ENCODE measurements around the gene ARRDC5.
"Not testable (repeated sequence)": the region's sequence is repeated elsewhere in the genome, so short reads cannot be mapped to it uniquely, and the experiment has no call there.

The ARRDC5 gene

DNA sequence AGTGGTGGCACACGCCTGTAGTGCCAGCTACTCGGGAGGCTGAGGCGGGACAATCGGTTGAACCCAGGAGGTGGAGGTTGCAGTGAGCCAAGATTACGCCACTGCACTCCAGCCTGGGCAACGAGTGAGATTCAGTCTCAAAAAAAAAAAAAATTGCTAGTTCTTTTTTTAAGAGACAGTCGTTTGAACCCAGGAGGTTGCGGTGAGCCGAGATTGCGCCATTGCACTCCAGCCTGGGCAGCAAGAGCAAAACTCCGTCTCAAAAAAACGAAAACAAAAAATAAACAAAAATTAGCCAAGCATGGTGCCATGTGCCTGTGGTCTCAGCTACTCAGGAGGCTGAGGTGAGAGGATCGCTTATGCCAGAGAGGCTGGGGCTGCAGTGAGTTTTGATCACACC, 1.8 kb downstream of the ARRDC5 start:
- not testable (repeated sequence) for H3K36me3 ChIP-seq (ENCODE audit: insufficient read depth, low read length); H3K4me1 ChIP-seq (ENCODE audit: insufficient read depth, low read length); H3K9me3 ChIP-seq (ENCODE audit: control insufficient read depth, insufficient read depth, low read length); H3K9ac ChIP-seq (ENCODE audit: low read depth, low read length)

DNA sequence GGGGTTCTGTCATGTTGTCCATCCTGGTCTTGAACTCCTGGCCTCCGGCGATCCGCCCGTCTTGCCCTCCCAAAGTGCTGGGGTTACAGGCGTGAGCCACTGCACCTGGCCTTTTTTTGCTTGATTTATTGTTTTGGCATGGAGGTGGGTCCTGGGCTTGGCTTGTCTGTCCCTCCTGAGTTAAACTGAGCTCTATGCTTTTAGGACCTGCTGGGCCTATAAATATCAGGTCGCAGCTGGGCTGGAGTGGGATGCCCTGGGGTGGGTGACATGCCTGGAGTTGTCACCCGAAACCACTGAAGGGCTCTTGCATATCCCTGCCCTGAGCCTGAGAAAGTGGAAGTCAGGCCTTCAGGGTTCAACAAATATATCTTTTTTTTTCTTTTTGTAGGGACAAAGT, 5.5 kb downstream of the ARRDC5 start:
- Histone ChIP-seq H3K9ac (ENCODE audit: low read depth, low read length) (no peak overlapping the region), H3K4me1 (ENCODE audit: insufficient read depth, low read length) (no peaks in the 10 kb centered on the region), H3K9me3 (ENCODE audit: control insufficient read depth, insufficient read depth, low read length) (no peaks in the 10 kb centered on the region), H3K36me3 (ENCODE audit: insufficient read depth, low read length) (no peaks in the 10 kb centered on the region)

DNA sequence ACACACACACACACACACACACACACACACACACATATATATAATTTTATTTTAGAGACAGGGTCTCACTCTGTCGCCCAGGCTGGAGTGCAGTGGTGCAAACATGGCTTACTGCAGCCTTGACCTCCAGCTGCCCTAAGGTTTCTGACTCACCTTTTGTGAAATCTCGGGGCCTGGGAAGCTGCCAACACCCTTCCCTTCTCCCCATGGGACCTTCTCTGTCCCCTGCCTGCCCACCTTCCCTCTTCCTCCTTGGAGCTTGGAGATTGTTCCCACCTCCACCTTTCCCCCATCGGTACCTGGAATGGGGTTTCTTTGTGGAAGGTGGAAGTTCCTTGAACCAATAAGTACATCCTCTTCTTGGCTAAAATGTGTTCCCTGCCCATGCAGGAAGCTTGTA, 6.3 kb downstream of the ARRDC5 start:
- H3K36me3 ChIP-seq (ENCODE audit: insufficient read depth, low read length), result no peaks in the 10 kb centered on the region
- no peaks in the 10 kb centered on the region for H3K4me1 ChIP-seq (ENCODE audit: insufficient read depth, low read length)
- H3K9ac ChIP-seq (ENCODE audit: low read depth, low read length), result no peak overlapping the region
- H3K9me3 ChIP-seq (ENCODE audit: control insufficient read depth, insufficient read depth, low read length), result no peaks in the 10 kb centered on the region

DNA sequence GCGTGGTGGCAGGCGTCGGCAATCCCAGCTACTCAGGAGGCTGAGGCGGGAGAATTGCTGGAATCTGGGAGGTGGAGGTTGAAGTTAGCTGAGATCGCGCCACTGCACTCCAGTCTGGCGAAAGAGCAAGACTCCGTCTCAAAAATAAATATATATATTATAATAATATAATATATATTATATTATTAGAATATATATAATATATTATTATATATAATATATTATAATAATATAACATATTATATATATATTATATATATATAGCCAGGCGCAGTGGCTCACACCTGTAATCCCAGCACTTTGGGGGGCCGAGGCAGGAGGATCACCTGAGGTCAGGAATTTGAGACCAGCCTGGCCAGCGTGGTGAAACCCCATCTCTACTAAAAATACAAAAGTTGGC, 9.7 kb downstream of the ARRDC5 start:
- H3K9me3 ChIP-seq (ENCODE audit: control insufficient read depth, insufficient read depth, low read length); H3K36me3 ChIP-seq (ENCODE audit: insufficient read depth, low read length); H3K9ac ChIP-seq (ENCODE audit: low read depth, low read length); H3K4me1 ChIP-seq (ENCODE audit: insufficient read depth, low read length): not testable (repeated sequence)

DNA sequence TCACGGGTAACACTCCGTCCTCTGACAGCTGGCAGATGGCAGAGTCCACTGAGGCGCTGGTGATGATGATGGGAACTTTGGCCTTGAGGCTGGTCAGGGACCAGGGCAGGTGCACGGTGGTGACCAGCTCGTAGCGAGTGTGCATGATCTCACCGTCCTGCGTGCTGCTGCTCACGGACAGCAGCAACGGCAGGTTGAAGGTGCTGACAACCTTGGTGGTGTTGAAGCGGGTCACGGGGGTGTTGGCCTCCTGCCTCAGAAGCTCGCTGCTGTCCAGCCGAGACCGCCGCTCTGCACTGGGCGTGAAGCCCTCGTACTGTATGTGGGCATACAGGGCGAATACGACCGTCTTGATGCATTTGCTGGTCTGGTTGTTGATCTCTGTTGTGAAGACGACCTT, 11.6 kb downstream of the ARRDC5 start:
- Histone ChIP-seq H3K4me1 (ENCODE audit: insufficient read depth, low read length) (no peaks in the 10 kb centered on the region), H3K36me3 (ENCODE audit: insufficient read depth, low read length) (no peaks in the 10 kb centered on the region), H3K9me3 (ENCODE audit: control insufficient read depth, insufficient read depth, low read length) (no peaks in the 10 kb centered on the region), H3K9ac (ENCODE audit: low read depth, low read length) (no peak overlapping the region)

GRCh38 chr19:4889034-4889815, 13.5 kb downstream of the ARRDC5 start:
- Histone ChIP-seq H3K9me3 (ENCODE audit: control insufficient read depth, insufficient read depth, low read length) (no peaks in the 10 kb centered on the region), H3K4me1 (ENCODE audit: insufficient read depth, low read length) (no peaks in the 10 kb centered on the region), H3K9ac (ENCODE audit: low read depth, low read length) (no peak overlapping the region), H3K36me3 (ENCODE audit: insufficient read depth, low read length) (no peaks in the 10 kb centered on the region)

- H3K9me3 ChIP-seq (ENCODE audit: control insufficient read depth, insufficient read depth, low read length); H3K9ac ChIP-seq (ENCODE audit: low read depth, low read length); H3K4me1 ChIP-seq (ENCODE audit: insufficient read depth, low read length); H3K36me3 ChIP-seq (ENCODE audit: insufficient read depth, low read length): not testable (repeated sequence)
Measured at GRCh38 chr19:4887803-4888202, 14.9 kb downstream of the ARRDC5 start.

- H3K36me3 ChIP-seq (ENCODE audit: insufficient read depth, low read length); H3K4me1 ChIP-seq (ENCODE audit: insufficient read depth, low read length); H3K9me3 ChIP-seq (ENCODE audit: control insufficient read depth, insufficient read depth, low read length); H3K9ac ChIP-seq (ENCODE audit: low read depth, low read length): not testable (repeated sequence)
Measured at GRCh38 chr19:4884993-4885392, 17.7 kb downstream of the ARRDC5 start.

GRCh38 chr19:4882874-4883273, 19.8 kb downstream of the ARRDC5 start:
- not testable (repeated sequence) for H3K9ac ChIP-seq (ENCODE audit: low read depth, low read length); H3K4me1 ChIP-seq (ENCODE audit: insufficient read depth, low read length); H3K9me3 ChIP-seq (ENCODE audit: control insufficient read depth, insufficient read depth, low read length); H3K36me3 ChIP-seq (ENCODE audit: insufficient read depth, low read length)

DNA sequence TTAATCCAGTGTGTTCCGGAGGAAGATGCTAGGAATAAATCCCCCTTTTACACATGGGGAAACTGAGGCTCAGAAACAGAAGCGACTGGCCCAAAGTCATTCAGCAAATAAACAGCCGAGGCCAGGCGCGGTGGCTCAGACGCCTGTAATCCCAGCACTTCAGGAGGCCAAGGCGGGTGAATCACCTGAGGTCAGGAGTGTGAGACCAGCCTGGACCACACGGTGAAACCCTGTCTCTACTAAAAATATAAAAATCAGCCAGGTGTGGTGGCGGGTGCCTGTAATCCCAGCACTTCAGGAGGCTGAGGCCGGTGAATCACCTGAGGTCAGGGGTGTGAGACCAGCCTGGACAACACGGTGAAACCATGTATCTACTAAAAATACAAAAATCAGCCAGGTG, 23.7 kb downstream of the ARRDC5 start:
- no peaks in the 10 kb centered on the region for H3K9me3 ChIP-seq (ENCODE audit: control insufficient read depth, insufficient read depth, low read length)
- no peaks in the 10 kb centered on the region for H3K36me3 ChIP-seq (ENCODE audit: insufficient read depth, low read length)
- H3K9ac ChIP-seq (ENCODE audit: low read depth, low read length), result no peak overlapping the region
- H3K4me1 ChIP-seq (ENCODE audit: insufficient read depth, low read length), result peaks cover 4% of the 10 kb centered on the region; the same call in 1 of the 2 replicates

- H3K4me1 ChIP-seq (ENCODE audit: insufficient read depth, low read length), result peaks cover 4% of the 10 kb centered on the region; the same call in 1 of the 2 replicates
- no peaks in the 10 kb centered on the region for H3K36me3 ChIP-seq (ENCODE audit: insufficient read depth, low read length)
- H3K9ac ChIP-seq (ENCODE audit: low read depth, low read length), result no peak overlapping the region
- H3K9me3 ChIP-seq (ENCODE audit: control insufficient read depth, insufficient read depth, low read length), result no peaks in the 10 kb centered on the region
Measured at GRCh38 chr19:4878491-4878968, 24.2 kb downstream of the ARRDC5 start.

DNA sequence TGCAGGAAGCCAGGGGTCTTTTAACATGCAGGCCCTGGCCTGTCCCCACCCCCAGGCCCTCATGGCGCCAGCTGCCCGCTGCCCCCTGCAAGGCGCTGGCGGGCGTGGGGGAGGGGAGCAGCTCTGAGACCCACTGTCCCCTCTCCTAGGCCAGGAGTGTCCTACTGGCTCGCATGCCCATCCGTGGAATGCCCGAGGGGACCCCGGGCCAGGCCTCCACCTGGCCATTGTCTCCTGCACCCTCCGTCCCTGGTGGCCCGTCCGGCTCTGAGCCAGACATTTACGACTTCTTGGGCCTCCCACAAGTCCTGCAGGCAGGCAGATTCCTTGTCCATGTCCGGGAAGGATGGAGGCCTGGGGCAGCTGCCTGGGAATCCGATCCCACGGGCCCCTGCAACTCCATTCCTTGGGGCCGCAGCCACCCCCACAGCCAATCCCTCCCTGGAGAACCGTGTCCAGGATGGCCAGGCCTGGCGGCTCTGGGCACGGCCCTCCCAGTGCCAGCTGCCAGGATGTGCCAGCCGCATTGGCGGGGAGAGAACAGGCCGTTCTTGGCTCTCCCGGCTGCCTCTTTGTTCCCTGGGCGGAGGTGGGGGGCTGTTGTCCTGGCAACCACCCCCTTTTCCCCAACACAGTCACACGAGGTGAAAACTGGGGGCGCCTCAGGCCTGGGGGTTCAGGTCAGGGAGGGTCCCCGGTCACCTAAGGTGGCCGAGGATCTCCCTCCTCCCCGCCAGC, 24.8 kb downstream of the ARRDC5 start:
- no peaks in the 10 kb centered on the region for H3K9me3 ChIP-seq (ENCODE audit: control insufficient read depth, insufficient read depth, low read length)
- no peaks in the 10 kb centered on the region for H3K36me3 ChIP-seq (ENCODE audit: insufficient read depth, low read length)
- peaks cover 4% of the 10 kb centered on the region; the same call in 1 of the 2 replicates for H3K4me1 ChIP-seq (ENCODE audit: insufficient read depth, low read length)
- no peak overlapping the region for H3K9ac ChIP-seq (ENCODE audit: low read depth, low read length)

DNA sequence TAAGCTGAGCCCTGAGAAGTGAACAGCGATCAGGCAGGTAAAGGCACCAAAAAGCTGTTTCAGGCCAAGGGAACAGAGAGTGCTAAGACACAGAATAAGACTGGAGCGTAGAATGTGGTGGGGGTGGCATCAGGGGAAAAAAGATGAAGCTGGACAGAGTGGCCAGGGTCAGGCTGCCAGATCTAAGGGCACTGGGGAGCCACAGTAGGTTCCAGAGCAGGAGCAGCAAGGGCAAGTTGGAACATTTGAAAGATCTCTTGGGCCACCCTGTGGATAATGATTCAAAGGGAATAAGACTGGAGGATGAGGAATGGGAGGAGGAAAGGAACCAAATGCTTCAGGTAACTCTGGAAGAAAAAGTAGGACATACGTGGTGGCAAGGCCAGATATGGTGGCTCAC, 28.8 kb downstream of the ARRDC5 start:
- H3K9ac ChIP-seq (ENCODE audit: low read depth, low read length), result no peak overlapping the region
- peaks cover 3% of the 10 kb centered on the region; the same call in 1 of the 2 replicates for H3K4me1 ChIP-seq (ENCODE audit: insufficient read depth, low read length)
- no peaks in the 10 kb centered on the region for H3K9me3 ChIP-seq (ENCODE audit: control insufficient read depth, insufficient read depth, low read length)
- no peaks in the 10 kb centered on the region for H3K36me3 ChIP-seq (ENCODE audit: insufficient read depth, low read length)

- Histone ChIP-seq H3K9ac (ENCODE audit: low read depth, low read length) (no peak overlapping the region), H3K9me3 (ENCODE audit: control insufficient read depth, insufficient read depth, low read length) (no peaks in the 10 kb centered on the region), H3K36me3 (ENCODE audit: insufficient read depth, low read length) (no peaks in the 10 kb centered on the region), H3K4me1 (ENCODE audit: insufficient read depth, low read length) (no peaks in the 10 kb centered on the region; the same call in 1 of the 2 replicates)
Measured at GRCh38 chr19:4871711-4872110, 31.0 kb downstream of the ARRDC5 start.
